Measurements from ENCODE around the gene PCA3. TPM values are rescaled to one million over a fixed set of nuclear protein-coding genes. Genes with fewer than 3 reads are reported as not detected.

The PCA3 gene
- total and polyA plus RNA-seq, 2 of the 8 experiments (the other 6 are each of a cell fraction or from before 2014, with no cell fraction given) = not detected

DNA sequence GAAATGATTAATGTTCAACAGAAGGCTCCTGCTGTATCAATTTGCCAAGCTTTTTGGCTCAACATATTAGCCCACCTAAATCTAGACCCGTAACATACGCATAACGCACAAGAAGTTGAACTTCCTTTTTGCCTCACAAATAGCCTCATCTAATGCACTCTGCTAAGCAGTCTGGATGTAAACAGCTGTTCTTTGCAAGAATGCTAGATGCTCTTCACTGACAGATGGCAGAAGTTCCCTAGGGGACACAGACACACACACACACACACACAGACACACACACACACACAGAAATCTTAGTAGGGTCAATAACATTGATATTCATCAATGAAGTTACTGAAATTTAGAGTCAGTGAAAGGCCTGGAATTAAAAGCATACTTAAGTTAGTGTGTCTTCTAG is 13.2 kb upstream of the PCA3 start:
- no peak overlapping the region for H4K91ac ChIP-seq (replicated peaks; ENCODE audit: insufficient read length, low read length)
- no peaks in the 10 kb centered on the region for H3K23me2 ChIP-seq (ENCODE audit: low read depth, low read length)
- CTCF ChIA-PET (ENCODE audit: partially characterized antibody) = no interaction called here
- no peak overlapping the region for H4K5ac ChIP-seq (ENCODE audit: insufficient read length, low read depth, low read length)
- 99% methylated on average over 3 of the region's 3 CpGs; no CpG with 5 or more reads in 1 of the 2 experiments for WGBS, 2 experiments (ENCODE audit: extremely low coverage in 1 of 2, insufficient coverage in 1 of 2, insufficient read length in 1 of 2, insufficient replicate concordance in 2 of 2, low coverage in 1 of 2, low lambda C conversion rate in 2 of 2, missing lambda C conversion rate in 1 of 2)
- H2AK5ac ChIP-seq (ENCODE audit: low read depth, low read length) = no peak overlapping the region
- H3K9ac ChIP-seq (replicated peaks in 1 of 4; ENCODE audit: extremely low read depth in 1 of 4, low read depth in 3 of 4, low read length in 3 of 4) = no peak overlapping the region
- H3K14ac ChIP-seq (ENCODE audit: insufficient read length) = no peak overlapping the region
- no peak overlapping the region for H4K8ac ChIP-seq (ENCODE audit: extremely low read depth, insufficient read depth, low read length)
- no peak overlapping the region for H2BK12ac ChIP-seq (ENCODE audit: low read depth, low read length)
- no peak overlapping the region for H3K4me3 ChIP-seq (ENCODE audit: extremely low read depth in 1 of 4, insufficient read depth in 2 of 4, low read depth in 3 of 4, low read length in 4 of 4)
- no peak overlapping the region for H2AFZ ChIP-seq (ENCODE audit: low read length)
- no peaks in the 10 kb centered on the region for H3K36me3 ChIP-seq (ENCODE audit: control insufficient read depth in 2 of 4, insufficient read depth in 4 of 4, low read length in 3 of 4)
- POLR2A ChIA-PET (ENCODE audit: partially characterized antibody) = no interaction called here
- H3K4me2 ChIP-seq (ENCODE audit: insufficient read depth in 1 of 2, low read depth in 2 of 2, low read length in 2 of 2) = no peak overlapping the region
- H3K27me3 ChIP-seq (replicated peaks in 1 of 4; ENCODE audit: control insufficient read depth in 3 of 4, extremely low read depth in 1 of 4, insufficient read depth in 3 of 4, low read length in 3 of 4) = no peaks in the 10 kb centered on the region
- no peak overlapping the region for H3K23ac ChIP-seq (ENCODE audit: insufficient read length)
- H3K79me1 ChIP-seq (ENCODE audit: low read depth, low read length) = no peaks in the 10 kb centered on the region
- no peak for FAIRE-seq
- H3K79me2 ChIP-seq (ENCODE audit: control insufficient read depth in 1 of 2, insufficient read depth in 2 of 2, low read length in 2 of 2) = no peaks in the 10 kb centered on the region
- TF ChIP-seq TBP (IDR thresholded peaks at IDR 0.05; ENCODE audit: low read depth, low read length) = no peak
- no peak for TF ChIP-seq KDM5A (IDR thresholded peaks at IDR 0.05; ENCODE audit: low read length)
- TF ChIP-seq CTCF (IDR thresholded peaks at IDR 0.05; ENCODE audit: control extremely low read depth in 1 of 3, insufficient read depth in 1 of 3, low read depth in 1 of 3, low read length in 3 of 3) = no peak
- no peak for TF ChIP-seq PHF8 (conservative IDR thresholded peaks at IDR 0.05; ENCODE audit: low read depth, low read length)
- TF ChIP-seq ATF3 (IDR thresholded peaks at IDR 0.05; ENCODE audit: insufficient read depth, low read depth, low read length) = no peak
- TF ChIP-seq POU5F1 (IDR thresholded peaks at IDR 0.05; ENCODE audit: low read depth, low read length) = no peak
- TF ChIP-seq KDM1A (IDR thresholded peaks at IDR 0.05; ENCODE audit: borderline replicate concordance, low read length) = no peak
- TF ChIP-seq EGR1 (IDR thresholded peaks at IDR 0.05; ENCODE audit: borderline replicate concordance, low read depth, low read length) = no peak
- no peak for TF ChIP-seq SAP30 (IDR thresholded peaks at IDR 0.05; ENCODE audit: insufficient read depth, insufficient replicate concordance, low read length)
- no peak for TF ChIP-seq SP1 (IDR thresholded peaks at IDR 0.05; ENCODE audit: low read depth, low read length)
- TF ChIP-seq SP2 (IDR thresholded peaks at IDR 0.05; ENCODE audit: low read length) = no peak
- no peak overlapping the region for H2BK20ac ChIP-seq (ENCODE audit: low read length)
- H3K27ac ChIP-seq (ENCODE audit: low read depth, low read length) = no peak overlapping the region
- no peak for DNase-seq (ENCODE audit: low read depth in 1 of 2, low spot score in 2 of 2)
- no peak overlapping the region for H3K56ac ChIP-seq (replicated peaks; ENCODE audit: insufficient read length, low read depth, low read length)
- no peaks in the 10 kb centered on the region for H3K9me3 ChIP-seq (ENCODE audit: insufficient read depth in 2 of 2, low read depth in 1 of 2, low read length in 1 of 2)
- no peak overlapping the region for H2BK15ac ChIP-seq (ENCODE audit: low read length)
- H3K4ac ChIP-seq (replicated peaks; ENCODE audit: insufficient read length, low read depth, low read length) = no peak overlapping the region
- no peak overlapping the region for H2BK120ac ChIP-seq (replicated peaks; ENCODE audit: low read depth, low read length)
- H4K20me1 ChIP-seq (replicated peaks in 1 of 2; ENCODE audit: control insufficient read depth in 1 of 2, insufficient read depth in 2 of 2, low read length in 2 of 2) = no peaks in the 10 kb centered on the region
- H2BK5ac ChIP-seq (ENCODE audit: low read depth, low read length) = no peak overlapping the region
- H3K4me1 ChIP-seq (replicated peaks in 1 of 4; ENCODE audit: control insufficient read depth in 3 of 4, insufficient read depth in 4 of 4, low read length in 3 of 4) = peaks cover 0 to 5% (median 1%) of the 10 kb centered on the region in 4 experiments; a peak in 3 of 7 replicates
- H3K18ac ChIP-seq (ENCODE audit: extremely low read depth, low read length) = no peak overlapping the region

Measured in H1 (cell line).